ENCODE results near the gene ZNF41. TPM values are rescaled to one million over a fixed set of nuclear protein-coding genes. Genes with fewer than 3 reads are reported as not detected.

ZNF41 gene
- total RNA-seq, 1 experiment from 2014 or later, result 2.5 TPM

GRCh38 chrX:47503151-47503550 lies 20.1 kb upstream of the ZNF41 start:
- no peaks in the 10 kb centered on the region for H3K27me3 ChIP-seq (ENCODE audit: insufficient read depth, low read length)
- no peak overlapping the region for H3K56ac ChIP-seq (ENCODE audit: insufficient read length, low read depth, low read length)
- no peak overlapping the region for H3K14ac ChIP-seq (ENCODE audit: insufficient read depth, low read length)
- no peaks in the 10 kb centered on the region for H3K23me2 ChIP-seq (ENCODE audit: insufficient read length, low read depth, low read length, poor library complexity, severe bottlenecking)
- H3K9me3 ChIP-seq (ENCODE audit: control insufficient read depth, low read depth, low read length), result peaks cover 29% of the 10 kb centered on the region
- no peak overlapping the region for H4K5ac ChIP-seq (ENCODE audit: insufficient read length, low read depth, low read length)
- no peaks in the 10 kb centered on the region for H3K79me2 ChIP-seq (ENCODE audit: insufficient read depth, low read length)
- H3T11ph ChIP-seq (ENCODE audit: low read length), result no peak overlapping the region
- Mint-ChIP-seq H3K36me3 (ENCODE audit: insufficient read depth in 1 of 3, low read depth in 3 of 3) (no peaks in the 10 kb centered on the region; a peak in 3 of 7 replicates), H3K9me3 (peaks cover 75 to 82% of the 10 kb centered on the region in 2 experiments), H3K4me1 (peaks cover 26 to 36% of the 10 kb centered on the region in 2 experiments), H3K4me3 (peak overlapping the region in 1 of 2 experiments; percentile 61; a peak in 2 of 5 replicates), H3K27me3 (ENCODE audit: low read depth) (no peaks in the 10 kb centered on the region), H3K27ac (no peak overlapping the region; a peak in 1 of 7 replicates)
- no peak overlapping the region for H3K27ac ChIP-seq (ENCODE audit: insufficient read length, low read depth, low read length)
- no peak overlapping the region for H4K8ac ChIP-seq (replicated peaks; ENCODE audit: insufficient read length, low read depth, low read length)
- no peak overlapping the region for H2AFZ ChIP-seq (ENCODE audit: low read length)
- H2BK20ac ChIP-seq (ENCODE audit: low read depth, low read length, poor library complexity, severe bottlenecking), result no peak overlapping the region
- H3K9ac ChIP-seq (ENCODE audit: extremely low read depth, insufficient read length, low read length), result no peak overlapping the region
- H3K4me2 ChIP-seq (ENCODE audit: insufficient read depth, insufficient read length, low read length), result no peak overlapping the region
- WGBS (ENCODE audit: extremely low coverage, insufficient read length, low lambda C conversion rate), result no CpG with 5 or more reads among the region's 5 CpGs
- H2BK5ac ChIP-seq (ENCODE audit: insufficient read length, low read length), result no peak overlapping the region
- no peak overlapping the region for H2BK12ac ChIP-seq (ENCODE audit: insufficient read length, low read depth, low read length)
- no peaks in the 10 kb centered on the region for H3K79me1 ChIP-seq (ENCODE audit: insufficient read depth, low read depth, low read length, poor library complexity, severe bottlenecking)
- no peaks in the 10 kb centered on the region for H3K4me1 ChIP-seq (ENCODE audit: insufficient read depth, low read length)
- H4K20me1 ChIP-seq (ENCODE audit: control insufficient read depth, insufficient read depth, insufficient read length), result no peaks in the 10 kb centered on the region
- DNase-seq, result no peak
- H3K18ac ChIP-seq (ENCODE audit: insufficient read length, low read depth, low read length), result no peak overlapping the region
- H3K4ac ChIP-seq (ENCODE audit: low read depth, low read length), result no peak overlapping the region
- no peak overlapping the region for H2BK120ac ChIP-seq (ENCODE audit: low read depth, low read length, poor library complexity, severe bottlenecking)
- TF ChIP-seq CTCF (conservative IDR thresholded peaks at IDR 0.05), result no peak
- H2AK5ac ChIP-seq (ENCODE audit: insufficient read length, low read length), result no peak overlapping the region
- no peak overlapping the region for H4K91ac ChIP-seq (ENCODE audit: insufficient read length, low read depth, low read length)
- no peak overlapping the region for H3K23ac ChIP-seq (ENCODE audit: insufficient read length, low read depth, low read length)
- H2BK15ac ChIP-seq (ENCODE audit: low read depth, low read length), result no peak overlapping the region
